ENCODE data around the gene RAB8B.

RAB8B gene

DNA sequence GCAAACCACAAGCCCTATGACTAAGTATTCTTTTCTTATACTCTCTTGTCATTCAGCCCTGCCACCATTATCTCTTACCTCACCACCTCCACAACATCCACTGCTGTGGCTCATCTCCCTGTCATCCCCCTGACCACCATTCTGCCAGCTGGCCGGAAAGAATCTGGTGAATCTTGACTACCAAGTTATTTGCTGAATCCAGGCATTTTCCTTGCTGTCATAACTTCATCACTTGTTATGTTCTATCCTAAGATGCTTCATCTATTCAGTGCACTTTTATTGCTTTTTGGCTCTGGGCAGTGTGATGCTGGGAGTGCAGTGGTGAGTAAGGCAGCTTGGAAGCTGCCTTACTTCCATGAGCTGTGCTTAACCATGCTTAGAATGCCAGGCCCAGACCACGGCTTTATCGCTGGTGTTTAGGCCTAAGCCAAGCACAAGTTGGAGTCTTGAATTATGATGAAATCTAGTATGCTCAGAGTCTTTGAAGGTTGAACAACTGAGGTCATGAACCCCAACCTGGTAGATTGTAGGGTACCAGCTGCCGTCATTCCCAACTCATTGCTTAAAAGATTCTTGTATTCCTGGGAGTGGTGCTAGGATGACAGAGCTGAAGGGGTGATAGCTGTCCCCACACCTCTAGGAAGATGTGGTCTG lies 61.0 kb downstream of the RAB8B start:
- H3K27ac ChIP-seq (ENCODE audit: low read depth, low read length), result peak overlapping the region; percentile 93

DNA sequence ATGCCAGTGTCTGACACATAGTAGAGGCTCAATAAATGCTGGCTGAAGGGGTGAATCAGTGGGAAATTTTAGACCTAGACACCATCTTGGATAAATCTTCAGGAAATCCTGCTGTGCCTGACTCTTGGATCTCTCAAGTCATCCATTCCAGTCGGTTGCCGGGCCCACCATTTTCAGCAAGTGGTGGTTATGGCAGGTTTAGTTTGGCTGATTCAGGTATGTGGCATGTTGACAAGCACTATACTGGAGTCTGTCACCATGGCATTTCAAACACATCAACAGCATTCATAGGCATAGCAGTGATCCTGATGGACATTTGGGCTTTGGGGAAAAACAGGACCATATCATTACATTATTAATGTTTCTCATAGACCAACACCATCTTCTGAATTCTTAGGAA lies 62.3 kb downstream of the RAB8B start:
- Histone ChIP-seq H3K36me3 (ENCODE audit: insufficient read depth, low read length) (peaks cover 22% of the 10 kb centered on the region), H3K27ac (ENCODE audit: low read depth, low read length) (peak overlapping the region; percentile 93), H3K79me2 (ENCODE audit: control insufficient read depth, insufficient read depth, low read length, unreplicated experiment) (peaks cover 15% of the 10 kb centered on the region), H3K4me3 (ENCODE audit: low read depth, low read length) (no peak overlapping the region), H3K4me1 (ENCODE audit: control insufficient read depth, insufficient read depth, low read length, unreplicated experiment) (peaks cover 55% of the 10 kb centered on the region), H2AFZ (ENCODE audit: low read length, unreplicated experiment) (no peak overlapping the region), H3K27me3 (ENCODE audit: insufficient read depth, low read length) (no peaks in the 10 kb centered on the region)

More for the DNA sequence above, 61.0 kb downstream of the RAB8B start:
- Histone ChIP-seq H3K79me2 (ENCODE audit: control insufficient read depth, insufficient read depth, low read length, unreplicated experiment) (peaks cover 15% of the 10 kb centered on the region), H3K36me3 (ENCODE audit: insufficient read depth, low read length) (peaks cover 26% of the 10 kb centered on the region), H3K4me3 (ENCODE audit: low read depth, low read length) (peak overlapping the region; percentile 13; the same call in 1 of the 2 replicates), H3K27me3 (ENCODE audit: insufficient read depth, low read length) (no peaks in the 10 kb centered on the region), H3K4me1 (ENCODE audit: control insufficient read depth, insufficient read depth, low read length, unreplicated experiment) (peaks cover 52% of the 10 kb centered on the region), H2AFZ (ENCODE audit: low read length, unreplicated experiment) (no peak overlapping the region)

DNA sequence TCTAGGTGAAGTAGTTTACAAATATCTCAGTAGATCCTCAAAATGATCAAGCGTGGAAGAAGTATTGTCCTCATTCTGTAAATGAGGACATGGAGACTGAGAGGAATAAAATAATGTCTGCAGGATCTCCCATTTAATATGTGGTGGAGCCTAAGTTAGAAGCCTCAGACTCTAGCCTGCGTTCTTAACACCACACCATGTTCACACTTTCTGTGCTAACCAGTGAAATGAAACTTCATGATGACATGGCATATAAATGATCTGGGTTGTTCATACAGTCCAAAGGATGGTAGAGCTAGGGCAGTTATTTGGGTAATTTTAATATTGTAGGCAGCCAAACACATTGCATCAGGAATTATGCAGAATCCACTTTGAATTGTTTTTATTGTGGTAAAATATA lies 62.9 kb downstream of the RAB8B start:
- Histone ChIP-seq H3K36me3 (ENCODE audit: insufficient read depth, low read length) (peaks cover 20% of the 10 kb centered on the region), H2AFZ (ENCODE audit: low read length, unreplicated experiment) (no peak overlapping the region), H3K79me2 (ENCODE audit: control insufficient read depth, insufficient read depth, low read length, unreplicated experiment) (peaks cover 15% of the 10 kb centered on the region), H3K27ac (ENCODE audit: low read depth, low read length) (peak overlapping the region; percentile 93), H3K4me3 (ENCODE audit: low read depth, low read length) (no peak overlapping the region), H3K27me3 (ENCODE audit: insufficient read depth, low read length) (no peaks in the 10 kb centered on the region), H3K4me1 (ENCODE audit: control insufficient read depth, insufficient read depth, low read length, unreplicated experiment) (peaks cover 55% of the 10 kb centered on the region)

DNA sequence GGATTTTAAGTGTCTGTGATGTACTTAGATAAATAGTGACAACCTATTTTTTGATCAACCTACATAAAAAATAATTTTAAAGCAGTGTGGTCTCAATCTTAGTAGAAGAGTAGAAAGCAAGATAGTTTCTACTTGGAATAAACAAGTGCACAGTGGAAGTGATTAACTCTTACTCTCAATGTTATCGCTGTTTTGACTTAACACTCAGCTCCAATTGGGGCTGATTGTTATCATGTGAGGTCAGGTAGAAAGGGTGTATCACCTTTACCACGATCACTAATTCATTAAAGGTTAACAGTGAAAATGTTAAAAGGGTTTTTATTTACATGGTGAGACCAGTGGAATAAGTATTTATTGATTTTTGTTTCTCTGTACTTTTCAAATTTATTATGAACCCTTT lies 65.6 kb downstream of the RAB8B start:
- peaks cover 38% of the 10 kb centered on the region for H3K4me1 ChIP-seq (ENCODE audit: control insufficient read depth, insufficient read depth, low read length, unreplicated experiment)
- no peak overlapping the region for H3K27ac ChIP-seq (ENCODE audit: low read depth, low read length)
- H3K79me2 ChIP-seq (ENCODE audit: control insufficient read depth, insufficient read depth, low read length, unreplicated experiment), result peaks cover 11% of the 10 kb centered on the region
- no peaks in the 10 kb centered on the region for H3K27me3 ChIP-seq (ENCODE audit: insufficient read depth, low read length)
- no peak overlapping the region for H2AFZ ChIP-seq (ENCODE audit: low read length, unreplicated experiment)
- H3K4me3 ChIP-seq (ENCODE audit: low read depth, low read length), result no peak overlapping the region
- peaks cover 26% of the 10 kb centered on the region for H3K36me3 ChIP-seq (ENCODE audit: insufficient read depth, low read length)

DNA sequence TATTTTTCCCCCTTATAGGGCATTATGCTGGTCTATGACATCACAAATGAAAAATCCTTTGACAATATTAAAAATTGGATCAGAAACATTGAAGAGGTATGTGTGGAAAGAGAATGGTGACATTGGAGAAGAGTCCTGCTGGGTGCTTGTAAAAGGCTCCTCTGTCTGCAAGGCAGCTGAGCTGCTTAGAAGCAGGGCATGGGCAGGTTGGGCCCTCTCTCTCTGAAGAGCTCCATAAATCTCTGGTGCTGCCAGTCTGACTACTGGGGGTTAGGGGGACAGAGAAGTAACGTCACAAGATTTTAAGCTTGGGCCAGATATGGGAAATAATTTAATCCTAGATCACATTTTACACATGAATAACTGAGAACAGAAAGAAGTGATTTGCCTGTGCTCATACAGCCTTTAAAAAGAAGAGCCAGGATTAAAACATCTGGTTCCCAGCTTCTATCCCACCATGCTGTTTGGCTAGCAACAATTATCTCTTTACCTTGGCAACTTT lies 66.1 kb downstream of the RAB8B start:
- peaks cover 34% of the 10 kb centered on the region for H3K4me1 ChIP-seq (ENCODE audit: control insufficient read depth, insufficient read depth, low read length, unreplicated experiment)
- no peaks in the 10 kb centered on the region for H3K27me3 ChIP-seq (ENCODE audit: insufficient read depth, low read length)
- H3K36me3 ChIP-seq (ENCODE audit: insufficient read depth, low read length), result peaks cover 30% of the 10 kb centered on the region
- H3K79me2 ChIP-seq (ENCODE audit: control insufficient read depth, insufficient read depth, low read length, unreplicated experiment), result peaks cover 11% of the 10 kb centered on the region
- peak overlapping the region; percentile 85 for H3K27ac ChIP-seq (ENCODE audit: low read depth, low read length)
- H3K4me3 ChIP-seq (ENCODE audit: low read depth, low read length), result no peak overlapping the region
- no peak overlapping the region for H2AFZ ChIP-seq (ENCODE audit: low read length, unreplicated experiment)

DNA sequence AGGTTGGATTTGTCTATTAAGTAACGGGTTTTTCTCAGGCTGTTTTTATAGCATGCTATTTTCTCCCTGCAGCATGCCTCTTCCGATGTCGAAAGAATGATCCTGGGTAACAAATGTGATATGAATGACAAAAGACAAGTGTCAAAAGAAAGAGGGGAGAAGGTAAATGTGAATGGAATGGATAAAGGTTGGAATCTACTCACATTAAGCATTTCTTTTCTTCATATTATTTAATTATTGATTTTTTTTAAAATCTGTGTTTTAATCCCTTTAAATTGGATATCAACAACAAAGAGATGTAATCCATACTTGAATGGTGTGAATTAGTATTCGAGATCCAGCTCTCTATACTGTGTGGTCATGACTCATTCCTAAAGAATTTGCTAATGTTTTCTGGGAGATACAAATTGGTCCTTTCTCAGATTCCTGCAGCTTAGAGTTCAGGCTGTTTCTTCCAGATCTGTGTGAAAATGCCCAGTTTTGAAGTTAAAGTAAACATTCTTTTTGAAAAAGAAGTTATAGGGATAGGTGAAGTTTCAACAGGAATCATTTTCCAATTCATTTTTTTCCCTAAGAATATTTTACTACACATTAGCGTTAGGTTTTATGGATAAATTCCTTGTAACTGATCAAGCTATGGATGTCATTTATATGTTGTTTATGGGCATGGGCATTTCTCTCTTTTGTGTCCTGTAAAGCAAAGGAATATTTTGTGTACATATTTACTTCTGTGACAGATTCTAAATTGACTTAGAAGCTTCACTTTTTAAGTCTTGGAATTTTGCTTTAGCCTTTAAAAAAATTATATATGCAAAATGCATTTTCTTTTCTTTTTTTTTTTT lies 67.2 kb downstream of the RAB8B start:
- Histone ChIP-seq H3K4me3 (ENCODE audit: low read depth, low read length) (peak overlapping the region; percentile 11; the same call in 1 of the 2 replicates), H2AFZ (ENCODE audit: low read length, unreplicated experiment) (no peak overlapping the region), H3K36me3 (ENCODE audit: insufficient read depth, low read length) (peaks cover 40% of the 10 kb centered on the region), H3K79me2 (ENCODE audit: control insufficient read depth, insufficient read depth, low read length, unreplicated experiment) (peaks cover 11% of the 10 kb centered on the region), H3K27ac (ENCODE audit: low read depth, low read length) (peak overlapping the region; percentile 85), H3K4me1 (ENCODE audit: control insufficient read depth, insufficient read depth, low read length, unreplicated experiment) (peaks cover 23% of the 10 kb centered on the region), H3K27me3 (ENCODE audit: insufficient read depth, low read length) (no peaks in the 10 kb centered on the region)

DNA sequence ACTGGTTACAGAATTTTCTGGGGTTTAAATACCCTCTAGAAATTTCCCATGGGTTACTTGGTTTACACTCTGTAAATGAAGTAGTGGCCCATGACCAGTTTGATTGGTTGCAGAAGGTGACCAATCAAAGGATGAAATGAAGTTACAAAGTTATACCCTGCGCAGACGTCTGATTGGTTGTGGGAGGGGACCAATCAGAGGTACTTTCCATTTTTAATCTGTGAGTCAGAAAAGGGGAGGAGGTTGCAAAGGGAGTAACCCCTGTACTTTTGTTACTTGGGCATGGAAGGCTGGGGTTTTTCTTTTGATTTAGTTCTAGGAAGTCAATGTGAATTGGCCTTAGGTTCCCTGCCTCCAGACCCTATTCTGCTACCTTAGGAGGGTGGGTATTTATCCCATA lies 69.3 kb downstream of the RAB8B start:
- Histone ChIP-seq H3K27ac (ENCODE audit: low read depth, low read length) (no peak overlapping the region), H3K36me3 (ENCODE audit: insufficient read depth, low read length) (peaks cover 40% of the 10 kb centered on the region), H3K4me1 (ENCODE audit: control insufficient read depth, insufficient read depth, low read length, unreplicated experiment) (peaks cover 19% of the 10 kb centered on the region), H3K4me3 (ENCODE audit: low read depth, low read length) (no peak overlapping the region), H2AFZ (ENCODE audit: low read length, unreplicated experiment) (no peak overlapping the region), H3K79me2 (ENCODE audit: control insufficient read depth, insufficient read depth, low read length, unreplicated experiment) (peaks cover 3% of the 10 kb centered on the region), H3K27me3 (ENCODE audit: insufficient read depth, low read length) (no peaks in the 10 kb centered on the region)

DNA sequence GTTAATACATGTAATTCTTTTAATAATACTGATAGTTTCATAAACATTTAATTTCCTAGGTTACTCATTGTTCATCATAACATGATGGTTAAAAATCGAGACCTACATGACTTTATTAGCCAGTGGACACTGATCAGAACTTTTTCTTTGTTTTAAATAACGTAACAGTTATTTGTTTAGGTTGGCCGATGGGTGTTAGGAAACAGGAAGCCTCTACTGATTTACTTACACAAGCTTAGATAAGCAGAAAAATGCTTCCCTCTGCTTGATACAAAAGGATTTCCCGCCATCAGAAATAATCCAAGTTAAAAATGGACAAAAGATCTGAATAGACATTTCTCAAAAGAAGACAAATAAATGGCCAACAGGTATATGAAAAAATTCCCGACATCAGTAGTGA lies 71.4 kb downstream of the RAB8B start:
- Histone ChIP-seq H3K36me3 (ENCODE audit: insufficient read depth, low read length) (peaks cover 40% of the 10 kb centered on the region), H3K27me3 (ENCODE audit: insufficient read depth, low read length) (no peaks in the 10 kb centered on the region), H2AFZ (ENCODE audit: low read length, unreplicated experiment) (no peak overlapping the region), H3K79me2 (ENCODE audit: control insufficient read depth, insufficient read depth, low read length, unreplicated experiment) (no peaks in the 10 kb centered on the region), H3K27ac (ENCODE audit: low read depth, low read length) (no peak overlapping the region), H3K4me3 (ENCODE audit: low read depth, low read length) (no peak overlapping the region), H3K4me1 (ENCODE audit: control insufficient read depth, insufficient read depth, low read length, unreplicated experiment) (peaks cover 21% of the 10 kb centered on the region)

DNA sequence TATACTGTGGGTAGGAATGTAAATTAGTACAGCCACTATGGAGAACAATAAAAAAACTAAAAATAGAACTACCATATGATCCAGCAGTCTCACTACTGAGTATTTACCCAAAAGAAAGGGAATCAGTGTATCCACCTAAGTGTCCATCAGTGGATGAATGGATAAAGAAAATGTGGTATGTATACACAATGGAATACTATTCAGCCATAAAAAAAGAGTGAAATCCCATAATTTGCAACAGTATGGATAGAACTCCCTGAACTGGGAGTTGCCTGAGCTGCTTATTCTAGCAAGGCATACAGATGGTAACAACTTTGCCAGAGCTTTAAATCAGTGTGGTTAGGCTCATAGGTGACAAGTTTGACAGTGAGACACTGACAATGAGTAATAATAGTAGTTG lies 71.9 kb downstream of the RAB8B start:
- H2AFZ ChIP-seq (ENCODE audit: low read length, unreplicated experiment), result no peak overlapping the region
- no peaks in the 10 kb centered on the region for H3K27me3 ChIP-seq (ENCODE audit: insufficient read depth, low read length)
- peaks cover 40% of the 10 kb centered on the region for H3K36me3 ChIP-seq (ENCODE audit: insufficient read depth, low read length)
- H3K27ac ChIP-seq (ENCODE audit: low read depth, low read length), result no peak overlapping the region
- no peak overlapping the region for H3K4me3 ChIP-seq (ENCODE audit: low read depth, low read length)
- H3K4me1 ChIP-seq (ENCODE audit: control insufficient read depth, insufficient read depth, low read length, unreplicated experiment), result peaks cover 15% of the 10 kb centered on the region
- H3K79me2 ChIP-seq (ENCODE audit: control insufficient read depth, insufficient read depth, low read length, unreplicated experiment), result no peaks in the 10 kb centered on the region

DNA sequence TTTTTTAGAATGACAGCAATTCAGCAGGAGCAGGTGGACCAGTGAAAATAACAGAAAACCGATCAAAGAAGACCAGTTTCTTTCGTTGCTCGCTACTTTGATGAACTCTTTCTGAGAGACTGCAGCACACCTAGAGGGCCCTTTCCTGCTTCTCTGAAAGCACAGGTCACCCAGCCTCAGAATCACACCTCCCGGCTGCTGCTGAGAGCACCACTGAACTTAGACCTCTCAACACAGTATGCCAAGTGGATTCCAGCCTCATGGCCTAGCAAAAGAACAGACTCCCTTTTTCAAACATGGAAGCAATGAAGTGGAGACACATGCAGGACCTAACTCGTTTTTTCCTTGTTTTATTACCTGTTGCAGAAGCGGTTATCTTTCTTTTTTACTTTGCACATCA lies 74.1 kb downstream of the RAB8B start:
- Histone ChIP-seq H3K79me2 (ENCODE audit: control insufficient read depth, insufficient read depth, low read length, unreplicated experiment) (no peaks in the 10 kb centered on the region), H3K27ac (ENCODE audit: low read depth, low read length) (no peak overlapping the region), H3K4me1 (ENCODE audit: control insufficient read depth, insufficient read depth, low read length, unreplicated experiment) (peaks cover 6% of the 10 kb centered on the region), H2AFZ (ENCODE audit: low read length, unreplicated experiment) (no peak overlapping the region), H3K36me3 (ENCODE audit: insufficient read depth, low read length) (peaks cover 36% of the 10 kb centered on the region), H3K27me3 (ENCODE audit: insufficient read depth, low read length) (no peaks in the 10 kb centered on the region), H3K4me3 (ENCODE audit: low read depth, low read length) (no peak overlapping the region)
